Gastroesophageal sphincter (tissue), 3 donors: ENCODE data around the gene UBXN6.

Experiments used
- EP300 ChIP-seq: sonication (generic); formaldehyde crosslinking; IDR thresholded peaks from one replicate; pipeline ENCODE4 v1.6.1; 2017; ENCODE audit warnings: antibody characterized with exemption, mild to moderate bottlenecking
- POLR2A ChIP-seq, 2 donors: fragments of 450-650 bp; IDR thresholded peaks; one replicate each; pipeline ENCODE4 v1.6.1; 2017; ENCODE audit warnings: antibody characterized with exemption in 2 of 2, mild to moderate bottlenecking in 2 of 2, moderate library complexity in 1 of 2
- POLR2AphosphoS5 ChIP-seq: sonication (generic); formaldehyde crosslinking; IDR thresholded peaks from one replicate; pipeline ENCODE4 v1.6.1; 2017; ENCODE audit warnings: antibody characterized with exemption
- TF ChIP-seq, protein P1 (sequence below), 4 experiments: fragments of 200-600 bp in 2 of 4; fragments of 450-650 bp in 2 of 4; sonication (generic) in 1 of 4; IDR thresholded peaks; one replicate each; pipeline ENCODE4 v1.5.1; 2017 to 2019; ENCODE audit warnings: antibody characterized with exemption in 4 of 4, mild to moderate bottlenecking in 2 of 4, moderate library complexity in 2 of 4

GRCh38 chr19:4473011-4473762 lies 15.6 kb upstream of the UBXN6 start:
- TF ChIP-seq, protein P1, sequence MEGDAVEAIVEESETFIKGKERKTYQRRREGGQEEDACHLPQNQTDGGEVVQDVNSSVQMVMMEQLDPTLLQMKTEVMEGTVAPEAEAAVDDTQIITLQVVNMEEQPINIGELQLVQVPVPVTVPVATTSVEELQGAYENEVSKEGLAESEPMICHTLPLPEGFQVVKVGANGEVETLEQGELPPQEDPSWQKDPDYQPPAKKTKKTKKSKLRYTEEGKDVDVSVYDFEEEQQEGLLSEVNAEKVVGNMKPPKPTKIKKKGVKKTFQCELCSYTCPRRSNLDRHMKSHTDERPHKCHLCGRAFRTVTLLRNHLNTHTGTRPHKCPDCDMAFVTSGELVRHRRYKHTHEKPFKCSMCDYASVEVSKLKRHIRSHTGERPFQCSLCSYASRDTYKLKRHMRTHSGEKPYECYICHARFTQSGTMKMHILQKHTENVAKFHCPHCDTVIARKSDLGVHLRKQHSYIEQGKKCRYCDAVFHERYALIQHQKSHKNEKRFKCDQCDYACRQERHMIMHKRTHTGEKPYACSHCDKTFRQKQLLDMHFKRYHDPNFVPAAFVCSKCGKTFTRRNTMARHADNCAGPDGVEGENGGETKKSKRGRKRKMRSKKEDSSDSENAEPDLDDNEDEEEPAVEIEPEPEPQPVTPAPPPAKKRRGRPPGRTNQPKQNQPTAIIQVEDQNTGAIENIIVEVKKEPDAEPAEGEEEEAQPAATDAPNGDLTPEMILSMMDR (IDR thresholded peaks at IDR 0.05), result no peak
- TF ChIP-seq POLR2A (IDR thresholded peaks at IDR 0.05) (no peak), POLR2AphosphoS5 (no peak), EP300 (no peak)
